Coronary artery (tissue), 2 donors: ENCODE data around the gene IGFN1.

Experiments used
- DNase-seq: peaks from one replicate; pipeline ENCODE4 v3.0.0-alpha.2; 2017; ENCODE audit warnings: low spot score
- H3K27ac ChIP-seq, 2 donors: fragments of 200-600 bp; sonication (generic); one replicate each; pipeline ENCODE4 v1.5.1; 2016 to 2019
- H3K4me3 ChIP-seq: fragments of 200-600 bp; sonication (generic); 2 replicates; pipeline ENCODE4 v1.5.1; 2016; ENCODE audit warnings: mild to moderate bottlenecking, moderate library complexity
- TF ChIP-seq, protein P1 (sequence below): fragments of 200-600 bp; sonication (generic); IDR thresholded peaks from one replicate; pipeline ENCODE4 v1.5.1; 2019; ENCODE audit warnings: antibody characterized with exemption

The IGFN1 gene

DNA sequence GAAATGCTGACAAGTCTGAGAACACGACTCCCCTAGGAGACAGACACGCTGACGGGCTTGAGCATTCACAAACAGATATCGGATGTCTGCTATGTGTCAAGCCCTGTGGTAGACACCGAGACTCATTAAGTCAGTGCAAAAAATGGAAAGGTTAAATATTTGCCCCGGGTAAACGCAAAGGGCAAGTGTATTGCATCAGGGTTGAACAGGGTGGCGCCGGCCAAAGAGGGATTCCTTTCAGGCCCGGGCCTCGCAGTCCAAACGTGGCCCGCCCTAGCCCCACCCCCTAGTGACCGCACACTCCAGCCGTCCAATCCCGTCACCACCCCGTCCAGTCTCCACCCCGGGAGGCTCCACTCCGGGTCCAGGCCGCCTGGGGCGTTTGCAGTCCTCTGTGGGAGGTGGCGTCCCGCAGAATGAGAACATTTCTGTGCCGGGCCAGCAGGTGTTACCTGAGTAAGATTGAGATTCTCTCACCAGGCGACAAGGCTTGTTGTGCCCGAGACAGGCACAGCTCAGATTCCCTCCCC, 20.0 kb upstream of the IGFN1 start:
- H3K4me3 ChIP-seq: peak overlapping the region; percentile 99
- TF ChIP-seq, protein P1, sequence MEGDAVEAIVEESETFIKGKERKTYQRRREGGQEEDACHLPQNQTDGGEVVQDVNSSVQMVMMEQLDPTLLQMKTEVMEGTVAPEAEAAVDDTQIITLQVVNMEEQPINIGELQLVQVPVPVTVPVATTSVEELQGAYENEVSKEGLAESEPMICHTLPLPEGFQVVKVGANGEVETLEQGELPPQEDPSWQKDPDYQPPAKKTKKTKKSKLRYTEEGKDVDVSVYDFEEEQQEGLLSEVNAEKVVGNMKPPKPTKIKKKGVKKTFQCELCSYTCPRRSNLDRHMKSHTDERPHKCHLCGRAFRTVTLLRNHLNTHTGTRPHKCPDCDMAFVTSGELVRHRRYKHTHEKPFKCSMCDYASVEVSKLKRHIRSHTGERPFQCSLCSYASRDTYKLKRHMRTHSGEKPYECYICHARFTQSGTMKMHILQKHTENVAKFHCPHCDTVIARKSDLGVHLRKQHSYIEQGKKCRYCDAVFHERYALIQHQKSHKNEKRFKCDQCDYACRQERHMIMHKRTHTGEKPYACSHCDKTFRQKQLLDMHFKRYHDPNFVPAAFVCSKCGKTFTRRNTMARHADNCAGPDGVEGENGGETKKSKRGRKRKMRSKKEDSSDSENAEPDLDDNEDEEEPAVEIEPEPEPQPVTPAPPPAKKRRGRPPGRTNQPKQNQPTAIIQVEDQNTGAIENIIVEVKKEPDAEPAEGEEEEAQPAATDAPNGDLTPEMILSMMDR: no peak

DNA sequence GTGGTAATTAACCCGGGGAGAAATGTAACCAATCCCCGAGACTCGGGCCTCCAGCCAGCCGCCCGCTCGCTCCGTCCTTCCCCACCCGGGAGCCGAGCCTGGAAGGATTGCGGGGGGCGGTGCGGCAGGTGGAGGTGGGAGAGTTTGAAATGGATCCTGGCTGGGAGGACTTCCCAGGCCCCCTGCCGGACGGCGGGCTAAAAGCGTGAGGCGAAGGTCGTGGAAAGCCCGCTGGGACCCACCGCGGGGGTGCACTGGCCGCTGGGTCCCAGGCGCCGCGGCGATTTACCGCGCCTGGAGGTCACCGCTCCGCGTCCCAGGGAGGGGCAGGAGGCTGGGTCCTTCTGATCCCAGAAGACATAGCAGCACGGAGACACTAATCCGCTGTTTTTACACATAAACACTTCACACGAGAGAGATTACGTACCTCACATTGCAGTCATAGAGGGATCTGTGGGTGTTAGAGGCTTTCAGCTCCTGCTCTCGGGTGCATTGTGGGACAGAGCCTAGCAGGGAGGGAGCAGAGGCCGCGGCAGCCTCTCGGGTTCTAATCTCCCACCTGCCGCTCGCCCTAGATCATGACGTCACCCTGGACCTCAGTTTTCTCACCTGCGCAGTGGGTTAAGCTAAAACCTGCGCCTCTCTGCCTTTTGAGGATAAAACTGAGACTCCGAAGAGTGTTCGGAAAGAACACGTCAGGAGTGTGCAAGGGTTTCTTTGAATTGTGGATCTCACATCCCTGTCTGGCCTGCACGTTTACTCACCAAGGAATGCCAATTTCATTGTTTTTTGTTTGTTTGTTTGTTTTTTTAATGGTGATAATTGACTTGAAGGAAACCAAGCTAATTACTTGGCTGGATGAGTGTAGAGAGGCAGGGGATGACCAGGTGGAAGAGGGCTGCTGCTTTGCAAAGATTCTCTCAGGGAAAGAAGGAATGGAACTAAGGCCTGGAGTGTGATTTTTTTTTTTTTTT, 19.3 kb upstream of the IGFN1 start:
- peak overlapping the region; percentile 99 for H3K4me3 ChIP-seq
- peak; percentile 0 for DNase-seq
- TF ChIP-seq, protein P1: no peak
- peak overlapping the region; percentile 90 to 96 for H3K27ac ChIP-seq

More for the DNA sequence above, 20.0 kb upstream of the IGFN1 start:
- peak; percentile 97 for DNase-seq
- peak overlapping the region; percentile 90 to 96 for H3K27ac ChIP-seq

DNA sequence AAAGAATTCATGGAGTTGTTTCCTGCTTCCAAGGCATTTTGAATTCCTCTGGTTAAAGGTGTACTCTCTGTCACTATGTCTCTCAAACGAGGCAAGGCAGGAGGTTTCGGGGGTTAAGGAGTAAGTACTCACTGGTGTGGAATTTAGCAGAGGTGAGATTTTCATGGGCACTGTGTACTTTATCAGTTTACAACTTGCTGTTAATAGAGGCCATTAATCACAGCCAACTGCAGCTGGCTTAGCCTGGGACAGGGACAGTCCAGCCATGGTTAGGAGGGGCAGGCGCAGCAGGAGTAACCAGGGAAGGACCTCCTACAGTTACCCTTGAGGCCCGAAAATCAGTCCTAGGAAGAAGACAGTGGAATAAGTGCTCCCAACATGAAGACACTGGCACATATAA, 18.3 kb upstream of the IGFN1 start:
- peak; percentile 41 for DNase-seq
- no peak overlapping the region for H3K4me3 ChIP-seq
- no peak overlapping the region for H3K27ac ChIP-seq
- TF ChIP-seq, protein P1: no peak

DNA sequence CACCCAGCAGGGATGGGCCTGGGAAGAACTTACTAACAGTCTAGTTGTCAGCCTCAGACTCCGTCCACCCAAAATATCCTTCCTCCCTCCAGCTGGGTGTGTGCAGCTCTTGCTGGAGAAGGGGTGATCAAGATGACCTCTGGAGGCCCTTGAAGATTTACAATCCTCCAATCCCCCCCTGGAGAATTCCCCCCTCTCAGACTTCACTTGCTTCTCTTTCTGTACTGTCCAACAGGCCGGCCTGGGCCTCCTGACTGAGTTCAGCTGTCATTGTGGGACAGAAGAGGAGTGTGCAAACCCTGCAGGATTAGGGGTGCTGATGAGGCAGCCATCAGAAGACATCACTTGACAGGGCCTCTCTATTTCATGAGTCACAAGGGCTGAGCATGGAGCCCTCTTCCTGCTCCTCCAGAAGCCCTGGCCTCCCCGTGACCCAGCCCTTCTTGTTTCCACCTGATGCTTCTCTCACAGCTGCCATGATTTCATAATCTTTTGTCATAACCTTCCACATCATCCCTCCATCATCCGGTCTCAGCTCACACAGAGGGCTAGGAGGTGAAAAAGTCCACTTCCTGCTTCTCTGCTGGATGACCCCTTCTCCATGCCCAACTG, 17.5 kb upstream of the IGFN1 start:
- TF ChIP-seq, protein P1: no peak
- no peak overlapping the region for H3K4me3 ChIP-seq
- H3K27ac ChIP-seq: no peak overlapping the region
- DNase-seq: peak; percentile 54

DNA sequence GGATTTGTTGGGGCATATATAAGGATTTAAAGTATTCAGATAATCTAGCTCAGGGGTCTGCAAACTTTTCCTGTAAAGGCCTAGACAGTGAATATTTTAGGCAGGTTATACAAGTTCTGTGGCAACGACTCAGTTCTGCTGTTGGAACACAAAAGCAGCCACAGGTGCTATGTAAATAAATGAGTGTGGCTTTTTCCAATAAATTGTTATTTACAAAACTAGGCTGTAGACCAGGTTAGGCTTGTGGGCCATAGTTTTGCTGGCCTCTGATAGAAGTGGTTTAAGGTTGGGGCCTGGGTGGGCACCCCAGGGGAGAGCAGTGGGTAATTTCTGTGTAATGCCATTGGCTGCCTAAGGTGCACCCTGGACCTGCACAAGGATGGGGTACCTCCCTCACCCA, 16.9 kb upstream of the IGFN1 start:
- Histone ChIP-seq H3K4me3 (no peak overlapping the region), H3K27ac (no peak overlapping the region)
- TF ChIP-seq, protein P1: no peak
- DNase-seq: peak; percentile 65

DNA sequence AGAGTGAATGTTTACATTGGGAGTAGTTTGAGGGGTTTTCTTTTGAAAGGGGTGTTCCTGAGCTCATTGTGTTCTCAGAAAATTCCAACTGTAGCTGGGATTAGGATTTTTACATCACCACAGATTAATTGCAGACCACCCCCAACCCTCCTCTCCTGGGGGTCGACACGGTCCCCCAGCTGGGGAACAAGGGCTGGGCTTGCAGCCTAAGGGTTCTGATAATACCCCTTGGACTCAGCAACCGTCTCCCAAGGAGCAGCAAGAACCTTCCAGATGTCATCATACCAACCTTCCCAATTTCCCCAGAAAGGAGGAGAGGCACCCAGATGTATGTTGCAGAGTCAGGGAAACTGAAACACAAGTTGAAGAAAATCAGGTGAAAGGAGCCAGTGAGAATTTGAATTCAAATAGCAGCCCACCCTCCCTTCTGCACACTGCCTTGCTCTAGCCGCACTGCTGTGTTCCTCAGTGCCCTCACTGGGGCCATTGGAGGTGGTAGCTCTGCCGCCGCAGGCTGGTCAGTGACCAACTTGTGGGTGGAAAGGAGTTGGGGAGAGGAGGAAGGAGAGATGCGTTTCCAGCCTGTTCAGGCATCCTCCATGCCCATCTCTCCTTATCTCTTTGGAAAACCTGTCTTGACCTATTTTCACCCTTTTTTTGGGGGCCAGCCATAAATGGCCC, 14.7 kb upstream of the IGFN1 start:
- DNase-seq: peak; percentile 24
- TF ChIP-seq, protein P1: no peak
- no peak overlapping the region for H3K4me3 ChIP-seq

More for the DNA sequence above, 14.7 kb upstream of the IGFN1 start:
- no peak overlapping the region for H3K27ac ChIP-seq
